Adrenal gland (tissue), 19 donors: ENCODE measurements around the gene OR52N4. TPM values are rescaled to one million over a fixed set of nuclear protein-coding genes. Genes with fewer than 3 reads are reported as not detected.
A peak's percentile ranks its signal among the peaks of the same experiment; 100 is the strongest.
"Not testable (repeated sequence)": the region's sequence is repeated elsewhere in the genome, so short reads cannot be mapped to it uniquely, and the experiment has no call there.

ENCODE experiments used
- DNase-seq, 7 donors: peaks; one replicate each; pipeline ENCODE4 v3.0.0-alpha.2; 2019 to 2020
- H3K27ac ChIP-seq, 5 donors: fragments of 200-600 bp; sonication (generic) in 4 of 5; 1 replicate in 3 of 5; 2 replicates in 2 of 5; pipeline versions ENCODE4 v1.5.1 to v1.8.0; 2016 to 2020; ENCODE audit warnings: mild to moderate bottlenecking in 1 of 5
- H3K27me3 ChIP-seq: fragments of 200-600 bp; 2 replicates; pipeline ENCODE4 v1.8.0; 2021
- H3K36me3 ChIP-seq, 2 donors: fragments of 200-600 bp; replicated peaks in 1 of 2; 1 replicate in 1 of 2; 2 replicates in 1 of 2; pipeline versions ENCODE4 v1.5.1 to v1.8.0; 2018 to 2022
- H3K4me1 ChIP-seq, 2 donors: fragments of 200-600 bp; replicated peaks in 1 of 2; 1 replicate in 1 of 2; 2 replicates in 1 of 2; pipeline versions ENCODE4 v1.5.1 to v1.8.0; 2018 to 2021
- H3K4me3 ChIP-seq, 4 donors: fragments of 200-600 bp; sonication (generic) in 3 of 4; one replicate each; pipeline ENCODE4 v1.5.1; 2016 to 2018
- H3K9me3 ChIP-seq, 3 donors: fragments of 200-600 bp; sonication (generic) in 1 of 3; replicated peaks in 1 of 3; 1 replicate in 2 of 3; 2 replicates in 1 of 3; pipeline versions ENCODE4 v1.5.1 to v1.8.0; 2016 to 2021
- POLR2A ChIP-seq, 2 donors: fragments of 450-650 bp; IDR thresholded peaks; one replicate each; pipeline ENCODE4 v1.6.1; 2017; ENCODE audit warnings: antibody characterized with exemption in 2 of 2, mild to moderate bottlenecking in 2 of 2, moderate library complexity in 1 of 2
- WGBS, 4 donors: extraction: QIAGEN DNeasy Blood & Tissue Kit in 2 of 4; methylation state at CpG; one replicate each; pipeline versions ENCODE4 v1.1.5 to v1.1.7; 2013 to 2017; 5-methylcytosine and 5-hydroxymethylcytosine counted together
- intact Hi-C, 2 donors: fragments of 100-400 bp; cut with DNase I; formaldehyde crosslinking; loops; one replicate each; pipeline versions ENCODE4 v1.14.1 to v1.15.0; 2022 to 2023
- long read RNA-seq, 10 donors: library from polyadenylated mRNA in 3 of 10; unstranded in 2 of 10; stranded (forward) in 1 of 10; transcript quantifications; one replicate each; pipeline ENCODE4 v2.0.0 and lab custom pipeline, GENCODE V29; 2021 to 2026
- polyA plus RNA-seq, 3 donors: library from polyadenylated mRNA; stranded (reverse); fragments of 200-250 nt in 2 of 3; fragments of 350-450 nt in 1 of 3; fragmentation: Illumina TruSeq in 1 of 3; extraction: RNeasy Lipid Tissue Mini Kit (QIAGEN cat#74804) in 1 of 3; gene quantifications; one replicate each; pipeline ENCODE4 v1.2.3, GENCODE V29; 2013 to 2014
- total RNA-seq, 9 donors: library from RNA; depleted of rRNA in 4 of 9; stranded (reverse); fragments of >200 nt in 4 of 9; fragments of 120-200 nt in 1 of 9; fragmentation: NEBNext Ultra II Directional in 1 of 9; extraction: Animal tissue kit (Norgen Biotek cat#: 25700) in 1 of 9; gene quantifications; one replicate each; pipeline versions ENCODE4 v1.1.0 to v1.2.4, GENCODE V29; 2013 to 2023
- TF ChIP-seq, protein P1 (sequence below), 6 experiments: fragments of 450-650 bp in 4 of 6; fragments of 200-600 bp in 2 of 6; sonication (generic) in 1 of 6; IDR thresholded peaks; 1 replicate in 5 of 6; 2 replicates in 1 of 6; pipeline versions ENCODE4 v1.5.1 to v1.8.0; 2016 to 2021; ENCODE audit warnings: antibody characterized with exemption in 6 of 6, mild to moderate bottlenecking in 2 of 6, moderate library complexity in 1 of 6
- donor health status: healthy with polysubstance abuse.
- donor health status: Bipolar disorder and iron deficiency.
- donor health status: DM: yes; HTN: yes; CAD: no.
- donor health status: DM: no; HTN: no; CAD: no.
- donor health status: DM: no; HTN: no; CAD: no.
- donor health status: DM: yes; HTN: yes; CAD: no.

OR52N4 gene
- not detected for total RNA-seq
- under 1 TPM in 2 of 3 donors, not detected in 1; 0.11 to 0.37 TPM for polyA plus RNA-seq
- long read RNA-seq, donor 1: 0 reads
- long read RNA-seq, donor 2: 0 reads
- long read RNA-seq, donor 3: 0 reads
- long read RNA-seq, donor 4: 0 reads
- long read RNA-seq, donor 5: 0 reads
- long read RNA-seq, donor 6: 0 reads
- long read RNA-seq, donor 7: 0 reads
- long read RNA-seq, donor 8: 0 reads
- long read RNA-seq, donor 9: 0 reads
- long read RNA-seq, donor 10: 0 reads

- Histone ChIP-seq H3K36me3 (no peaks in the 10 kb centered on the region), H3K27me3 (no peaks in the 10 kb centered on the region), H3K4me1 (no peaks in the 10 kb centered on the region), H3K4me3 (no peak within 1 kb of the TSS), H3K27ac (no peak within 1 kb of the TSS), H3K9me3 (no peaks in the 10 kb centered on the region)
- no peak for TF ChIP-seq POLR2A (IDR thresholded peaks at IDR 0.05)
- TF ChIP-seq, protein P1, sequence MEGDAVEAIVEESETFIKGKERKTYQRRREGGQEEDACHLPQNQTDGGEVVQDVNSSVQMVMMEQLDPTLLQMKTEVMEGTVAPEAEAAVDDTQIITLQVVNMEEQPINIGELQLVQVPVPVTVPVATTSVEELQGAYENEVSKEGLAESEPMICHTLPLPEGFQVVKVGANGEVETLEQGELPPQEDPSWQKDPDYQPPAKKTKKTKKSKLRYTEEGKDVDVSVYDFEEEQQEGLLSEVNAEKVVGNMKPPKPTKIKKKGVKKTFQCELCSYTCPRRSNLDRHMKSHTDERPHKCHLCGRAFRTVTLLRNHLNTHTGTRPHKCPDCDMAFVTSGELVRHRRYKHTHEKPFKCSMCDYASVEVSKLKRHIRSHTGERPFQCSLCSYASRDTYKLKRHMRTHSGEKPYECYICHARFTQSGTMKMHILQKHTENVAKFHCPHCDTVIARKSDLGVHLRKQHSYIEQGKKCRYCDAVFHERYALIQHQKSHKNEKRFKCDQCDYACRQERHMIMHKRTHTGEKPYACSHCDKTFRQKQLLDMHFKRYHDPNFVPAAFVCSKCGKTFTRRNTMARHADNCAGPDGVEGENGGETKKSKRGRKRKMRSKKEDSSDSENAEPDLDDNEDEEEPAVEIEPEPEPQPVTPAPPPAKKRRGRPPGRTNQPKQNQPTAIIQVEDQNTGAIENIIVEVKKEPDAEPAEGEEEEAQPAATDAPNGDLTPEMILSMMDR (IDR thresholded peaks at IDR 0.05): no peak
- DNase-seq: no peak
- WGBS, 4 donors: 73 to 96% (median 89%) methylated on average over 1 of the region's 1 CpG
- intact Hi-C loops: no loop called here
Observed at GRCh38 chr11:5753943-5754342, at the start of gene OR52N4. TSS of gene OR52N4 (plus strand) at chr11:5754243. CDS start at chr11:5754741, 498 bp downstream.

DNA sequence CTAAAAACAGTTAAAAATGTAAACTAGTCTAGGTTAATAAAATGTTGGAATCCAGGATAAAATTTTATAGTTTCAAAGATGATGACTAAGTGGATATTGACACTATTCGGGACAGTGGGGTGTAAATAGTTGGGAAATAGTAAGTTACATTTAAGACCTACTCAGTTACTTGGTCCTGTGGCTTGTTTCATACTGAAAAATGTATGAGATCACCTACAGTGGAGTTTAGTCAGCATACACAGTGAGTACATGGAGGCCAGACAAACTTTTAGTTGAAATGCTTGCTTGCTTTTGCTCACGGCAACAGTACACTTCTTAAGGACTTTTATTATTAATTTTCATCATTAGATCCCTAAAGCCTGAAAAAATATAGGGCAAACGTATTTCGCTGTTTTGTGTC lies 48.4 kb upstream of the OR52N4 start:
- intact Hi-C loops: no loop called here
- Histone ChIP-seq H3K4me3 (no peak overlapping the region), H3K27me3 (no peaks in the 10 kb centered on the region), H3K9me3 (no peaks in the 10 kb centered on the region), H3K36me3 (peaks cover 0 to 5% of the 10 kb centered on the region in 2 donors), H3K4me1 (no peaks in the 10 kb centered on the region), H3K27ac (no peak overlapping the region)
- 93 to 96% (median 94%) methylated on average over 4 of the region's 4 CpGs for WGBS, 4 donors
- TF ChIP-seq POLR2A (IDR thresholded peaks at IDR 0.05): no peak
- TF ChIP-seq, protein P1 (IDR thresholded peaks at IDR 0.05): no peak
- no peak for DNase-seq

- Histone ChIP-seq H3K27ac (no peak overlapping the region), H3K9me3 (no peaks in the 10 kb centered on the region)
- DNase-seq: no peak
Observed at GRCh38 chr11:5712507-5712906, 41.5 kb upstream of the OR52N4 start.

DNA sequence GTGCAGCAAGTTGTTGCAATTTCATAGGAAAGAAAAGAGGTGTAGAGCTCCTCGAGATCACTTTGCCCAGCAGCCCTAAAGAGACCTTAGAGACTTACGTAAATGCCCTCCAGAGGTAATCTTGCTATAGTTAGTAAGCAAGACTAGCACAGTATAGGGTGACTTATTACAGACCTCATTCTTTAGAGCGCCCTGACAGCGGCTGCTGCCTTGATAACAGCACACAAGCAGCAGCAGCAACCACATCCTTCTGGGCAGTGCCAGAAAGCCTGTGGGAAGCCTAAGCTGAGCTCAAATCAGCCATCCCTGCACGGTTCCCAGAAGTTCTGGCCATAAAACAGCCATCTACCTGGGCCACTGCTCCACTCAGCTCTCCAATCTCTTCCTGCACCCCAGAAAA lies 40.3 kb upstream of the OR52N4 start:
- Histone ChIP-seq H3K4me1 (no peaks in the 10 kb centered on the region), H3K36me3 (no peaks in the 10 kb centered on the region), H3K27ac (no peak overlapping the region), H3K4me3 (no peak overlapping the region), H3K9me3 (no peaks in the 10 kb centered on the region), H3K27me3 (no peaks in the 10 kb centered on the region)
- TF ChIP-seq POLR2A (IDR thresholded peaks at IDR 0.05): no peak
- TF ChIP-seq, protein P1 (IDR thresholded peaks at IDR 0.05): no peak
- no peak for DNase-seq
- 56 to 66% (median 63%) methylated on average over 5 of the region's 5 CpGs for whole genome bisulfite sequencing, 4 donors
- intact Hi-C loops: no loop called here

More at GRCh38 chr11:5712507-5712906, 41.5 kb upstream of the OR52N4 start:
- WGBS, 4 donors: 54 to 67% (median 66%) methylated on average over 1 of the region's 1 CpG
- Histone ChIP-seq H3K36me3 (no peaks in the 10 kb centered on the region), H3K4me1 (no peaks in the 10 kb centered on the region), H3K4me3 (no peak overlapping the region), H3K27me3 (no peaks in the 10 kb centered on the region)
- TF ChIP-seq, protein P1 (IDR thresholded peaks at IDR 0.05): peak in 5 of 6 experiments; percentile 5 to 39 (median 33)
- TF ChIP-seq POLR2A (IDR thresholded peaks at IDR 0.05): no peak
- intact Hi-C loops: no loop called here

DNA sequence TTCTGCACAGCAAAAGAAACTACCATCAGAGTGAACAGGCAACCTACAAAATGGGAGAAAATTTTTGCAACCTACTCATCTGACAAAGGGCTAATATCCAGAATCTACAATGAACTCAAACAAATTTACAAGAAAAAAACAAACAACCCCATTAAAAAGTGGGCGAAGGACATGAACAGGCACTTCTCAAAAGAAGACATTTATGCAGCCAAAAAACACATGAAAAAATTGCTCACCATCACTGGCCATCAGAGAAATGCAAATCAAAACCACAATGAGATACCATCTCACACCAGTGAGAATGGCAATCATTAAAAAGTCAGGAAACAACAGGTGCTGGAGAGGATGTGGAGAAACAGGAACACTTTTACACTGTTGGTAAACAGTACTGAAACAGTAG lies 37.5 kb upstream of the OR52N4 start:
- H3K27me3 ChIP-seq, H3K9me3 ChIP-seq, H3K36me3 ChIP-seq, H3K27ac ChIP-seq, H3K4me1 ChIP-seq, intact Hi-C loops, H3K4me3 ChIP-seq, DNase-seq: not testable (repeated sequence)
- WGBS, 4 donors: 40 to 100% (median 89%) methylated on average over 1 of the region's 1 CpG
